SK-N-MC (cell line): ENCODE measurements around the gene C6orf120.

Experiments used
- EZH2 ChIP-seq: fragments of 200-600 bp; sonication (generic); IDR thresholded peaks from one replicate; pipeline ENCODE4 v1.6.1; 2017; ENCODE audit warnings: antibody characterized with exemption
- FOXP2 ChIP-seq: optimal IDR thresholded peaks from 2 replicates; pipeline ENCODE3; 2011; ENCODE audit warnings: mild to moderate bottlenecking, moderate library complexity; ENCODE audit not compliant: insufficient read depth; ENCODE audit errors: extremely low read length, control extremely low read depth
- POLR2AphosphoS5 ChIP-seq: IDR thresholded peaks from 2 replicates; pipeline ENCODE4 v1.6.1; 2012; ENCODE audit warnings: mild to moderate bottlenecking, low read depth, low read length, borderline replicate concordance

- TF ChIP-seq POLR2AphosphoS5, result no peak
- no peak for TF ChIP-seq EZH2
- TF ChIP-seq FOXP2, result no peak
Observed at GRCh38 chr6:169729961-169730360, 28.0 kb downstream of the C6orf120 start.
